A549 treated with dexamethasone at 1 μM for 4 hours (cell line): ENCODE measurements around the gene CTPS1. TPM values are rescaled to one million over a fixed set of nuclear protein-coding genes. Genes with fewer than 3 reads are reported as not detected.

Source experiments
- total RNA-seq: library from RNA; stranded (reverse); fragments of 200-300 nt; extraction: Qiagen RNA extraction; gene quantifications from 5 replicates; pipeline ENCODE4 v1.2.3, GENCODE V29; 2022

CTPS1 gene
- 85.3 to 113 TPM (median 93.6 TPM) in 5 replicates for total RNA-seq

GRCh38 chr1:40979241-40980067 lies at the start of gene CTPS1:
Gene CTPS1 (plus strand): TSS chr1:40979696. CDS start chr1:40983291, 3,595 bp downstream.

GRCh38 chr1:41021526-41022308 lies 42.2 kb downstream of the CTPS1 start, which contains the start of gene SLFNL1:
Gene SLFNL1 (minus strand): TSS chr1:41021725. CDS start chr1:41020660, 1,065 bp downstream.

Other genes with a start within 250 kb of the CTPS1 start
- 0.21 to 0.35 TPM (median 0.25 TPM) in 5 replicates for gene KCNQ4, start 195.9 kb upstream of the CTPS1 start, total RNA-seq
- gene CITED4, start 117.3 kb upstream of the CTPS1 start, total RNA-seq = 54.7 to 111 TPM (median 82.3 TPM) in 5 replicates
- gene SLFNL1, start 42.0 kb downstream of the CTPS1 start, total RNA-seq = 0.02 to 0.07 TPM (median 0.04 TPM) in 4 of 5 replicates, not detected in the other